ENCODE data around the gene MGP.

MGP gene

GRCh38 chr12:14854586-14855183 is 31.0 kb downstream of the MGP start:
- no peak for DNase-seq

- DNase-seq = no peak
Observed at GRCh38 chr12:14853961-14854360, 31.7 kb downstream of the MGP start.

GRCh38 chr12:14852880-14853279 is 32.8 kb downstream of the MGP start:
- DNase-seq = no peak

GRCh38 chr12:14850929-14851663 is 34.6 kb downstream of the MGP start:
- DNase-seq = no peak

- peak; percentile 4 for DNase-seq
Observed at GRCh38 chr12:14849661-14850060, 36.0 kb downstream of the MGP start.

GRCh38 chr12:14846876-14847580 is 38.6 kb downstream of the MGP start:
- DNase-seq = no peak

GRCh38 chr12:14846042-14846587 is 39.5 kb downstream of the MGP start:
- DNase-seq = no peak

- DNase-seq = peak; percentile 64
Observed at GRCh38 chr12:14845350-14845750, 40.3 kb downstream of the MGP start.

GRCh38 chr12:14844401-14844800 is 41.3 kb downstream of the MGP start:
- DNase-seq = no peak

GRCh38 chr12:14843425-14843887 is 42.2 kb downstream of the MGP start, which contains the start of gene ART4:
Gene ART4 (minus strand): TSS chr12:14843526. CDS start chr12:14843113, 413 bp downstream.
- DNase-seq = no peak

GRCh38 chr12:14842315-14842714 is 43.3 kb downstream of the MGP start:
- DNase-seq = no peak

GRCh38 chr12:14841761-14842160 is 43.9 kb downstream of the MGP start:
- peak; percentile 26 for DNase-seq

- no peak for DNase-seq
Observed at GRCh38 chr12:14840616-14841015, 45.0 kb downstream of the MGP start.

GRCh38 chr12:14839262-14839661 is 46.4 kb downstream of the MGP start:
- DNase-seq = no peak

- peak; percentile 86 for DNase-seq
Observed at GRCh38 chr12:14836336-14837210, 49.1 kb downstream of the MGP start.

GRCh38 chr12:14834509-14834908 is 51.1 kb downstream of the MGP start:
- DNase-seq = no peak

GRCh38 chr12:14833952-14834351 is 51.7 kb downstream of the MGP start:
- DNase-seq = no peak

GRCh38 chr12:14833336-14833735 is 52.3 kb downstream of the MGP start:
- no peak for DNase-seq

Measured in kidney glomerular epithelial cell (primary cell).